ENCODE data around the gene RPL38.

The RPL38 gene

DNA sequence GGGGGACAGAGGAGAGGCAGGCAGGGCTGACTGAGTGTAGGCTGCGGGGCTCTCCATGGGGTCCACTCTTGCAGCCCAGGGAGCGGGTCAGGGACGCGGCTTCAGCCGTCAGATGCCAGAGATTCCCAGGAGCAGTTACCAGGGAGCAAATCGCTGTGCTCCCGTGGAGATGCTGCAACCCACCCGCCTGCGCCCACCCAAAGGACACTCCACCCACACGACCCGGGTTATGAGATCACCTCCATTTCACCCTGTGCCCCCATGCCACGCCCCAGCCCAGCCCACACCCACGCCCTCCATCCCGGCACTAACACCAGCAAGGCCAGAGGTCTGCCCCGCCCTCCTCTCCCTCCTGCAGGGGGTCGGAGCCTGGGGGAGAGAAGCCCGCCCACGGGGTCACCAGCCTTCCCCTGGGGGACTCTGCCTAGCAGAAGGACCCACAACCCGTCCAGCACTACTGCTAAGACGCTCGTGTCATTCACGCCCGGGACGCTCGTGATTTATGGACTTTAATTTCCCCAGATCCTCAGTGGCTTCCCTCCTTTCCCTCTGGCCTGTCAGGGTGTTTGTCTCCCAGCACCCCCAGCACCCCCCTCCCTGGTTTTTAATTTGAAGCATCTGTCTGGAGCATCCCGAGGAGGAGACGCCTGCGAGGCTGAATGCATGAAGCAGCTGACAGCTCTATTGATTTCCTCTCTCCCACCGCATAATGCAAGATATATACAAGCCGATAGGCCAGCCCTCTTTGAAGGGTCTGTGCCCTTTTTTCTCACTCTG, 6.7 kb upstream of the RPL38 start:
- Mint-ChIP-seq H3K27ac (no peak overlapping the region), H3K27me3 (peaks cover 5% of the 10 kb centered on the region), H3K9me3 (no peaks in the 10 kb centered on the region), H3K4me3 (no peak overlapping the region), H3K4me1 (peaks cover 5% of the 10 kb centered on the region), H3K36me3 (no peaks in the 10 kb centered on the region)

GRCh38 chr17:74197801-74198200, 5.7 kb upstream of the RPL38 start:
- no peak overlapping the region for H3K27ac Mint-ChIP-seq
- peaks cover 5% of the 10 kb centered on the region for H3K27me3 Mint-ChIP-seq
- no peak overlapping the region for H3K4me3 Mint-ChIP-seq
- no peaks in the 10 kb centered on the region for H3K9me3 Mint-ChIP-seq
- peaks cover 5% of the 10 kb centered on the region for H3K4me1 Mint-ChIP-seq
- no peaks in the 10 kb centered on the region for H3K36me3 Mint-ChIP-seq

GRCh38 chr17:74198694-74199093, 4.8 kb upstream of the RPL38 start:
- Mint-ChIP-seq H3K27ac (no peak overlapping the region), H3K36me3 (peaks cover 3% of the 10 kb centered on the region), H3K4me3 (no peak overlapping the region), H3K27me3 (peaks cover 5% of the 10 kb centered on the region), H3K4me1 (peaks cover 13% of the 10 kb centered on the region), H3K9me3 (no peaks in the 10 kb centered on the region)

DNA sequence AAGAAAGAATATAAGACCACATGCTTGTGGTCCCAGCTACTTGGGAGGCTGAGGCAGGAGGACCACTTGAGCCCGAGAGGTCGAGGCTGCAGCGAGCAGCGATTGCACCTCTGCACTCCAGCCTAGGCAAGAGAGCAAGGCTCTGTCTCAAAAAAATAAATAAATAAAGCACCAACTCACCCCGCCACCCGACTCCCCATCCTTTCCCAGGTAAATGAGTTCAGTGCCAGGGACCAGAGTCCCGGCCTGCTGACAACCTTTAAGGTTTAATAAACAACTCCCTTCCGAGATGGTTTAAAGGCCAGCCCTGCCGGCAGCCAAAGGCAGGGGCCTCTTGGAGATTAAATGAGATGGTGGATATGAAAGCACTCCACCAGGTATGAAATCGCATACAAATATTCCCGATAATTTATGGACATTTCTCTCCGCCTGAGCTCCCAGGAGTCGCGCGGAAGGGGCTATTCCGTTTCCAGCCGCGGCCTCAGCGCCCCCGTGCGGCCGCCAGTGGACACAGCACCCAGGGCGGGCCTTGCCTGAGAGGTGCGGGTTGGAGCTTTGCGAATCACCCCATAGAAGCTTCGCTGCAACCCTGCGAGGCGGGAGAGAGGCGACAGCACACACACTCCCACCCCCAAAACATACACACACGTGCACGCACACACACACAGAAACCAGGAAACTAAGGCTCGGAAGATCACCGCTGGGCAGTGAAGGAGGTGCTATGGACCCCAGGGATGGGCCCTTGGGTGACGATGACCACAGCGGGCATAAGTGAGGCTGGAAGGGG, 4.0 kb upstream of the RPL38 start:
- no peaks in the 10 kb centered on the region for H3K9me3 Mint-ChIP-seq
- H3K36me3 Mint-ChIP-seq, result peaks cover 3% of the 10 kb centered on the region
- H3K27me3 Mint-ChIP-seq, result peaks cover 4% of the 10 kb centered on the region
- H3K27ac Mint-ChIP-seq, result no peak overlapping the region
- H3K4me1 Mint-ChIP-seq, result peaks cover 13% of the 10 kb centered on the region
- H3K4me3 Mint-ChIP-seq, result peak overlapping the region; percentile 23

DNA sequence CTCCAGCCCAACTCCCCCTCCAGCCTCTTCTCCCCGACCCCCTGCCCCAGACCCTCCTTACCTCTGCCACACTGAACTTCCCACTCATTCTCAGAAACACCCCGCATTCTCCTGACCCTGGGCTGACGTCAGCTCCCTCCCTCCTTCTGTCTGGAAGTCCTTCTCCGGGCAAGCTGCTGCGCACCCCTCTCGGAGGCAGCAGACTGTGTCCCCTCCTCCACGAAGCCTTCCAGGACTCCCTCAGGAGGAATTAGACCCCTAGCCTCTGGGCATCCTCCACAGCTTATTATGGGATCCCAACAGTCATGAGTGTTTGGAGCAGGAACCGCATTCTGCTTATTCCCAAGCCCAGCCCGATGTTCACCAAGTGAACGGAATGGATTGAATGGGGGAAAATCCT, 3.4 kb upstream of the RPL38 start:
- H3K27ac Mint-ChIP-seq, result no peak overlapping the region
- H3K4me1 Mint-ChIP-seq, result peaks cover 17% of the 10 kb centered on the region
- peaks cover 8% of the 10 kb centered on the region for H3K36me3 Mint-ChIP-seq
- no peaks in the 10 kb centered on the region for H3K9me3 Mint-ChIP-seq
- H3K27me3 Mint-ChIP-seq, result peaks cover 4% of the 10 kb centered on the region
- H3K4me3 Mint-ChIP-seq, result no peak overlapping the region

DNA sequence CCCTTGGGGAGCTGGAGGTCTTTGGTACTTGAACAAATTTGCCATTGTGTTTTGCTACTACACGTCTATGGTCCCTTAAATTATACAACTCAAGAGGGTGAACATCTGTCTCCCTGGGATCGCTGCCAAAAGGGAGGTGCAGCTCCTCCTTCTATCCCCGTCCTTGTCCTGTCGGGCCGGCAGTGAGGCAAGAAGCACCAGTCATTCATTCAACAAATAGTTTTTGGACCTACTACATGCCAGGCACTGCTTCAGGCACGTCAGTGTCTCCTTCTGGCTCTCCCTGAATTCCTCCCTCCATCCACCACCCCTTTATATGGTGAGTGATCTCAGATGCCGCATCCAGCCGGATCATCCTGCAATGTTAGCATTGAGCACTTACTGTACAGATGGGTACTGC, 2.2 kb upstream of the RPL38 start:
- peaks cover 26% of the 10 kb centered on the region for H3K4me1 Mint-ChIP-seq
- H3K9me3 Mint-ChIP-seq, result no peaks in the 10 kb centered on the region
- peaks cover 4% of the 10 kb centered on the region for H3K27me3 Mint-ChIP-seq
- H3K27ac Mint-ChIP-seq, result no peak overlapping the region
- H3K36me3 Mint-ChIP-seq, result peaks cover 13% of the 10 kb centered on the region
- H3K4me3 Mint-ChIP-seq, result no peak overlapping the region

- H3K27me3 Mint-ChIP-seq, result peaks cover 4% of the 10 kb centered on the region
- peaks cover 14% of the 10 kb centered on the region for H3K36me3 Mint-ChIP-seq
- H3K4me1 Mint-ChIP-seq, result peaks cover 29% of the 10 kb centered on the region
- H3K9me3 Mint-ChIP-seq, result no peaks in the 10 kb centered on the region
- H3K4me3 Mint-ChIP-seq, result no peak overlapping the region
- H3K27ac Mint-ChIP-seq, result no peak overlapping the region
These were observed 1.5 kb upstream of the RPL38 start for GRCh38 chr17:74201948-74202347.

- peaks cover 2% of the 10 kb centered on the region for H3K27me3 Mint-ChIP-seq
- peaks cover 33% of the 10 kb centered on the region for H3K4me1 Mint-ChIP-seq
- peak overlapping the region; percentile 100 for H3K27ac Mint-ChIP-seq
- H3K4me3 Mint-ChIP-seq, result no peak overlapping the region
- no peaks in the 10 kb centered on the region for H3K9me3 Mint-ChIP-seq
- H3K36me3 Mint-ChIP-seq, result peaks cover 17% of the 10 kb centered on the region
These were observed 540 bp upstream of the RPL38 start for GRCh38 chr17:74202938-74203337.

DNA sequence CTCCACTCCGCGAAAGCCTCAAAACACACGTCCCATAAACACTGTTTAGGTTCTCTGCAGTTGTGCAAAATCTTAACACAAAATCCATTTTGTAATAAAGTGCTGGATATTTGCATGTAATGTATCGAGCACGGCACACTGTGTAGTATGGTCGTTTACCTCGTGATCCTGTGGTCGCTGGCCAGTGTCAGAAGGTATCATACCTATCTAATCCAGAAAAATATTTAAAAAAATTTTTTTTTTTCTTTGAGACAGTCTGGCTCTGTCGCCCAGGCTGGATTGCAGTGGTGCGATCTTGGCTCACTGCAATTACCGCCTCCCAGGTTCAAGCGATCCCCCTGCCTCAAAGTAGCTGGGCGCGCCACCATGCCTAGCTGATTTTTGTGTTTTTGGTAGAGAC, 996 bp downstream of the RPL38 start:
- Mint-ChIP-seq H3K4me3 (peak overlapping the region; percentile 100), H3K9me3 (no peaks in the 10 kb centered on the region), H3K4me1 (peaks cover 45% of the 10 kb centered on the region), H3K27ac (peak overlapping the region; percentile 100), H3K27me3 (peaks cover 2% of the 10 kb centered on the region), H3K36me3 (peaks cover 24% of the 10 kb centered on the region)

GRCh38 chr17:74205274-74205673, 1.8 kb downstream of the RPL38 start:
- Mint-ChIP-seq H3K27ac (peak overlapping the region; percentile 95), H3K36me3 (peaks cover 26% of the 10 kb centered on the region), H3K9me3 (no peaks in the 10 kb centered on the region), H3K27me3 (peaks cover 2% of the 10 kb centered on the region), H3K4me1 (peaks cover 45% of the 10 kb centered on the region), H3K4me3 (peak overlapping the region; percentile 100)

DNA sequence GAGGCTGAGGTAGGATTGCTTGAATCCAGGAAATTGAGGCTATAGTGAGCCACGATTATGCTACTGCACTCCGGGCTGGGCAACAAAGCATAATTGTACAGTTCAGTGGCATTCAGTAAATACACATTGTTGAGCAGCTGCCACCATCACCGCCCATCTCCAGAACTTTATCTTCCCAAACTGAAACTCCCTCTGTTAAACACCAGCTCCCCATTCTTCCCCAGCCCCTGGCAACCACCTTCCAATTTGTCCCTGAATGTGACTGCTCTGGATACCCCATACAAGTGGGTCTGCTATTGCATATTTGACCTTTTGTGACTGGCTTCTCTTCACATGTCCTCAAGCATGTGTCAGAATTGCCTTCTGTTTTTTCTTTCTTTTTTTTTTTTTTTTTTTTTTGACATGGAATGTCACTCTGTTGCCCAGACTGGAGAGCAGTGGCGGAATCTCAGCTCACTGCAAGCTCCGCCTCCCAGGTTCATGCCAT, 2.9 kb downstream of the RPL38 start:
- H3K27ac Mint-ChIP-seq, result peak overlapping the region; percentile 95
- H3K27me3 Mint-ChIP-seq, result peaks cover under 1% of the 10 kb centered on the region
- peak overlapping the region; percentile 100 for H3K4me3 Mint-ChIP-seq
- H3K36me3 Mint-ChIP-seq, result peaks cover 29% of the 10 kb centered on the region
- peaks cover 50% of the 10 kb centered on the region for H3K4me1 Mint-ChIP-seq
- no peaks in the 10 kb centered on the region for H3K9me3 Mint-ChIP-seq

DNA sequence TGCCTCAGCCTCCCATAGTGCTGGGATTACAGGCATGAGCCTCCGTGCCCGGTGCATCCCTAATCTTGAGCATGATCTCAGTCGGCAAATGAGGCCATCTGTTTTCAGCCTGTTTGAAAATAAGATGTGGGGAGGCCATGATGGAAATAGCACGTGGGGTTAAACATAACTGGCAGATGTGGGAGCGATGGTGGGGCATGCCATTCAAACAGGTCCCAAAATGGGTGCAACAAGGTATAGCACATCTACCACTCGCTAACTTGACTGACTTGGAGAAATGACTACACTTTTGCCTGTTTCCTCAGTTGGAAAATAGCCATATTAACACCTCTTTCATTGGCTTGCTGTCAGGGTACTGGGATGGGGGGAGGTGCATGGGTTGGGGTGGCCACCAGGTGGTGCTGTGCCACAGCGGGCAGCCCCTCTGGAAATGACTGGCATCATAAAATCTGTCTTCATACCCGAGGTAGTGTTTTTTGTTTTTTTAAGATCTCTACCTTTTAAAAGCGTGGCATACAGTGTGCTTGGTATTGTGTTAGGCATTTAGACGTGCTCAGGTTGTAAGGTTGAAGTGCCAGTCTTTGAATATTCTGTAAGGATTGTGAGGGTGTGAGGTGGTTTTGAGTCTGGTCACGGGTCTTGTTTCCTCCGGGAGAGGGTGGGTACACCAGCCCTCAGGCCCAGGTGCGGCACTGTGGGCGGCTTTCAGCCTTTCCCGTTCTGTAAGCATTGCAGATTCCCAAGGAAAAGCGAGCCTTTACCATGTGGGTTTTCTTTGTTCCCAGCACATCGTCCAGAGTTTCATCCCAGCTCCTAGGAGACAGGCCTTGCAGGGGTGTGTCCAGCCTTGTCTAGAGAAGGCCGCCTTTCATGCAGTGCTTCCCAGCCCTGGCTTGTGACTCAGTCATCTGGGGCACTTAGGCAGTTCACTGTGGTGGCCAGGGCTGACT, 7.0 kb downstream of the RPL38 start:
- Mint-ChIP-seq H3K4me1 (peaks cover 56% of the 10 kb centered on the region), H3K4me3 (peak overlapping the region; percentile 53), H3K27me3 (no peaks in the 10 kb centered on the region), H3K27ac (peak overlapping the region; percentile 94), H3K9me3 (no peaks in the 10 kb centered on the region), H3K36me3 (peaks cover 18% of the 10 kb centered on the region)

GRCh38 chr17:74211141-74211911, 7.8 kb downstream of the RPL38 start:
- Mint-ChIP-seq H3K4me3 (peak overlapping the region; percentile 69), H3K27ac (peak overlapping the region; percentile 94), H3K36me3 (peaks cover 17% of the 10 kb centered on the region), H3K4me1 (peaks cover 51% of the 10 kb centered on the region), H3K27me3 (no peaks in the 10 kb centered on the region), H3K9me3 (no peaks in the 10 kb centered on the region)

DNA sequence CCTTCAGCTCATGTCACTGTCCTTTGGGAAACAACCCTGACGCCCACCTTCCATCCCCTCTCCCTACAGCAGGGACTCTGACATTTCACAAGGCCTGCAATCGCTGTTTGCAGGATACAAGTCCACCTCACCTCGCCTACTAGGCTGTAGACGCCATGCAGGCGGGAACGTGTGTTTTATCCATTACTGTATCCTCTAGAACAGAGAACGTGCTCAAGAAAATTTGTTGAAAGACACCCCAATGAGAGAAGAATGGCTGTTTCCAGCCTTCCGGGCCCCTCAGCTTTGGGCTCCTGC, 8.4 kb downstream of the RPL38 start:
- H3K9me3 Mint-ChIP-seq, result no peaks in the 10 kb centered on the region
- peak overlapping the region; percentile 69 for H3K4me3 Mint-ChIP-seq
- H3K27ac Mint-ChIP-seq, result peak overlapping the region; percentile 93
- H3K4me1 Mint-ChIP-seq, result peaks cover 48% of the 10 kb centered on the region
- H3K27me3 Mint-ChIP-seq, result no peaks in the 10 kb centered on the region
- peaks cover 15% of the 10 kb centered on the region for H3K36me3 Mint-ChIP-seq

Measured in activated naive CD4-positive, alpha-beta T cell treated with anti-CD3 and anti-CD28 coated beads, Interleukin-2, amount 50 U/mL, for 24 hours (primary cell).